Putamen (tissue), 1 donor: Measurements from ENCODE around the gene TEF.
A peak's percentile ranks its signal among the peaks of the same experiment; 100 is the strongest.
"Not testable (repeated sequence)": the region's sequence is repeated elsewhere in the genome, so short reads cannot be mapped to it uniquely, and the experiment has no call there.

Experiments
- DNase-seq: peaks from one replicate; pipeline ENCODE4 v3.0.0-alpha.2; 2016; ENCODE audit warnings: low spot score

TEF gene

GRCh38 chr22:41425660-41426365 lies 44.1 kb downstream of the TEF start:
- no peak for DNase-seq

GRCh38 chr22:41429232-41429950 lies 47.6 kb downstream of the TEF start:
- no peak for DNase-seq

- DNase-seq: no peak
Observed at GRCh38 chr22:41429951-41430332, 48.2 kb downstream of the TEF start.

GRCh38 chr22:41431656-41432055 lies 49.9 kb downstream of the TEF start:
- no peak for DNase-seq

GRCh38 chr22:41433480-41433879 lies 51.7 kb downstream of the TEF start:
- DNase-seq: not testable (repeated sequence)

GRCh38 chr22:41434361-41435003 lies 52.7 kb downstream of the TEF start:
- DNase-seq: not testable (repeated sequence)

- no peak for DNase-seq
Observed at GRCh38 chr22:41435560-41435959, 53.8 kb downstream of the TEF start.

- DNase-seq: no peak
Observed at GRCh38 chr22:41436322-41437113, 54.8 kb downstream of the TEF start.

GRCh38 chr22:41437198-41437597 lies 55.5 kb downstream of the TEF start:
- no peak for DNase-seq

GRCh38 chr22:41440511-41440910 lies 58.8 kb downstream of the TEF start:
- not testable (repeated sequence) for DNase-seq

- no peak for DNase-seq
Observed at GRCh38 chr22:41442240-41442792, 60.6 kb downstream of the TEF start.

- peak; percentile 91 for DNase-seq
Observed at GRCh38 chr22:41444360-41445128, 62.8 kb downstream of the TEF start.

GRCh38 chr22:41445129-41446056 lies 63.7 kb downstream of the TEF start:
- DNase-seq: peak; percentile 65

GRCh38 chr22:41446057-41446501 lies 64.3 kb downstream of the TEF start:
- peak; percentile 34 for DNase-seq

GRCh38 chr22:41446639-41447434 lies 65.1 kb downstream of the TEF start, which contains the start of gene TOB2:
TSS of gene TOB2 (minus strand) at chr22:41446801. CDS start at chr22:41437345, 9,456 bp downstream.
- DNase-seq: peak; percentile 97

GRCh38 chr22:41447435-41448188 lies 65.9 kb downstream of the TEF start:
- peak; percentile 82 for DNase-seq

GRCh38 chr22:41448189-41448808 lies 66.6 kb downstream of the TEF start:
- peak; percentile 100 for DNase-seq
